ENCODE measurements around the gene MCF2L2. TPM values are rescaled to one million over a fixed set of nuclear protein-coding genes. Genes with fewer than 3 reads are reported as not detected.
"Not testable (repeated sequence)": the region's sequence is repeated elsewhere in the genome, so short reads cannot be mapped to it uniquely, and the experiment has no call there.

The MCF2L2 gene
- total and polyA plus RNA-seq, 12 donors: 6.5 to 62.7 (median 21.7) TPM

DNA sequence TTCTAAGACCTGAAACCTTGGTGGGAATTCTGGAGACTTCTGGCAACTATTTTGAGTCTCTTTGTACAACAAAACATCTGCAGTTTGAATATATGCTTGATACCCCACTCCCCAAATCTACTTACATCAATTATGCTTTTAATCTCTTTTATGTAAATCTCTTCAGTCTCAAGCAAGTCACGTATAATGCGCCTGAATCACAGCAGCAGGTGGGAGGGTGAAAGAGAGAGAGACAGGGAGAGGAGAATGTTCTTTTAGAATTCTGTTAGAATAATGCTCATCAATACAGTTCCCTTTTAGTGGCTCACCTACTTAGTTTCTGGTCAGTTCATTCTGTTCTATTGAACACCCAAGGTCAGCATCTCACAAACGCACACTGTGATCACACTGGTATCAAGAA is 197.6 kb downstream of the MCF2L2 start:
- H3K4me1 ChIP-seq (replicated peaks in 1 of 2): no peaks in the 10 kb centered on the region
- WGBS, 4 donors: 91 to 92% (median 91%) methylated on average over 3 of the region's 3 CpGs
- no peaks in the 10 kb centered on the region for H3K27me3 ChIP-seq
- DNase-seq: no peak
- H3K27ac ChIP-seq: no peak overlapping the region
- H3K4me3 ChIP-seq: no peak overlapping the region
- no peaks in the 10 kb centered on the region for H3K36me3 ChIP-seq (replicated peaks in 1 of 2)
- no peak for TF ChIP-seq POLR2A (IDR thresholded peaks at IDR 0.05)
- TF ChIP-seq, protein P1, sequence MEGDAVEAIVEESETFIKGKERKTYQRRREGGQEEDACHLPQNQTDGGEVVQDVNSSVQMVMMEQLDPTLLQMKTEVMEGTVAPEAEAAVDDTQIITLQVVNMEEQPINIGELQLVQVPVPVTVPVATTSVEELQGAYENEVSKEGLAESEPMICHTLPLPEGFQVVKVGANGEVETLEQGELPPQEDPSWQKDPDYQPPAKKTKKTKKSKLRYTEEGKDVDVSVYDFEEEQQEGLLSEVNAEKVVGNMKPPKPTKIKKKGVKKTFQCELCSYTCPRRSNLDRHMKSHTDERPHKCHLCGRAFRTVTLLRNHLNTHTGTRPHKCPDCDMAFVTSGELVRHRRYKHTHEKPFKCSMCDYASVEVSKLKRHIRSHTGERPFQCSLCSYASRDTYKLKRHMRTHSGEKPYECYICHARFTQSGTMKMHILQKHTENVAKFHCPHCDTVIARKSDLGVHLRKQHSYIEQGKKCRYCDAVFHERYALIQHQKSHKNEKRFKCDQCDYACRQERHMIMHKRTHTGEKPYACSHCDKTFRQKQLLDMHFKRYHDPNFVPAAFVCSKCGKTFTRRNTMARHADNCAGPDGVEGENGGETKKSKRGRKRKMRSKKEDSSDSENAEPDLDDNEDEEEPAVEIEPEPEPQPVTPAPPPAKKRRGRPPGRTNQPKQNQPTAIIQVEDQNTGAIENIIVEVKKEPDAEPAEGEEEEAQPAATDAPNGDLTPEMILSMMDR (IDR thresholded peaks at IDR 0.05): no peak
- intact Hi-C loops (cut with DNase I): no loop called here
- H3K9me3 ChIP-seq (replicated peaks in 1 of 3): no peaks in the 10 kb centered on the region

DNA sequence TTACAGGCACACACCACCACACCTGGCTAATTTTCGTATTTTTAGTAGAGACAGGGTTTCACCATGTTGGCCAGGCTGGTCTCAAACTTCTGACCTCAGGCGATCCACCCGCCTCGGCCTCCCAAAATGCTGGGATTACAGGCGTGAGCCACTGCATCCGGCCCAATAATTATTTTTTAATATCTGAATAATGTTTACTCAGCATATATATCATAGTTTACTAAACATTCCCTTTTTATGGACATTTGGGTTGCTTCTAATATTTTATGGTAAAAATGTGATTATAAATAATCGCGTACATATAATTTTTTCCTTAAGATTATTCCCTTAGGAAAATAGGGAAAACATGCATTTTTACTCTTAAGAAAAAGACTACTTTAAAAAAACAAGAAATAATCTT is 198.2 kb downstream of the MCF2L2 start:
- WGBS, 4 donors: 86 to 97% (median 93%) methylated on average over 8 of the region's 8 CpGs
- intact Hi-C loops (cut with DNase I); H3K4me1 ChIP-seq (replicated peaks in 1 of 2); DNase-seq; H3K4me3 ChIP-seq; H3K27ac ChIP-seq; H3K27me3 ChIP-seq; H3K36me3 ChIP-seq (replicated peaks in 1 of 2); H3K9me3 ChIP-seq (replicated peaks in 1 of 3): not testable (repeated sequence)

DNA sequence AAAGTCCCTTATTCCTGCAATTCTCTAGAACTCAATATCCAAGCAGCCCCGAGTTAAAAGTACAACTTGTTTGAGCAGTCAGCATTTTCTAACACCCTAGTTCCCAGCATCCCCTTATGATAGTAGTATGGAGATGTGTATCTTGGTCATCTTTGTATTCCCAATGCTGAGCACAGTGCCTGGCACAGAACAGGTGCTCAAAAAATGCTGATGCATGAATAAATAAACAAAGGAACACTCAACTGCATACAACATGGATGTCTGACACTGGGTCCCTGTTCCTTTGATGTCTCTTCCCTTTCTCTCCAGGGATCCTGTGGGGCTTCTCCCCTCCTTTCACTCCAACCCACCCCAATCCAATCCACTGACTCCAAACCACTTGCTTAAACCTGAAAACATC is 199.2 kb downstream of the MCF2L2 start:
- 80 to 97% (median 92%) methylated on average over 1 of the region's 1 CpG for WGBS, 4 donors
- Histone ChIP-seq H3K4me3 (no peak overlapping the region), H3K9me3 (replicated peaks in 1 of 3) (no peaks in the 10 kb centered on the region), H3K36me3 (replicated peaks in 1 of 2) (no peaks in the 10 kb centered on the region), H3K27ac (no peak overlapping the region), H3K27me3 (no peaks in the 10 kb centered on the region), H3K4me1 (replicated peaks in 1 of 2) (no peaks in the 10 kb centered on the region)
- TF ChIP-seq, protein P1 (IDR thresholded peaks at IDR 0.05): no peak
- no peak for TF ChIP-seq POLR2A (IDR thresholded peaks at IDR 0.05)
- no peak for DNase-seq
- intact Hi-C loops (cut with DNase I): no loop called here

DNA sequence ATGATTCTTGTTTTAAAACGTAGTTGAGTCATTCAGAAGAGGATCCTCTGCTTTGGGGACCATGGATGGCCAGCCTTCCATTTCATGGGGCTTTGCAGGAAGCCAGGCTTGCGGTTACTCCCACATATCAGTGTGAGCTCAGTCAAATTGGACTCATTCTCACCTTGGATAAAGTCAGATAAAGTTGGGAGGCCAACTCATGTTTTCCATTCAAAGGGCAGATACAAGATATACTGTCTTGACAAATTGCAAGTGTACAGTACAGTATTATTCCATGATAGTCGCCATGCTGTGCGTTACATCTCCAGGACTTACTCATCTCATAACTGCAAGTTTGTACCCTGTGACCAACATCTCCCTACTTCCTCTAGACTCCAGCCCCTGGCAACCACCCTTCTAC is 200.8 kb downstream of the MCF2L2 start:
- Histone ChIP-seq H3K9me3 (replicated peaks in 1 of 3) (no peaks in the 10 kb centered on the region), H3K4me3 (no peak overlapping the region), H3K36me3 (replicated peaks in 1 of 2) (no peaks in the 10 kb centered on the region), H3K27me3 (no peaks in the 10 kb centered on the region), H3K27ac (no peak overlapping the region), H3K4me1 (replicated peaks in 1 of 2) (no peaks in the 10 kb centered on the region)
- 85 to 95% (median 91%) methylated on average over 4 of the region's 4 CpGs for WGBS, 4 donors
- no peak for DNase-seq
- intact Hi-C loops (cut with DNase I): no loop called here
- TF ChIP-seq, protein P1 (IDR thresholded peaks at IDR 0.05): no peak
- TF ChIP-seq POLR2A (IDR thresholded peaks at IDR 0.05): no peak

DNA sequence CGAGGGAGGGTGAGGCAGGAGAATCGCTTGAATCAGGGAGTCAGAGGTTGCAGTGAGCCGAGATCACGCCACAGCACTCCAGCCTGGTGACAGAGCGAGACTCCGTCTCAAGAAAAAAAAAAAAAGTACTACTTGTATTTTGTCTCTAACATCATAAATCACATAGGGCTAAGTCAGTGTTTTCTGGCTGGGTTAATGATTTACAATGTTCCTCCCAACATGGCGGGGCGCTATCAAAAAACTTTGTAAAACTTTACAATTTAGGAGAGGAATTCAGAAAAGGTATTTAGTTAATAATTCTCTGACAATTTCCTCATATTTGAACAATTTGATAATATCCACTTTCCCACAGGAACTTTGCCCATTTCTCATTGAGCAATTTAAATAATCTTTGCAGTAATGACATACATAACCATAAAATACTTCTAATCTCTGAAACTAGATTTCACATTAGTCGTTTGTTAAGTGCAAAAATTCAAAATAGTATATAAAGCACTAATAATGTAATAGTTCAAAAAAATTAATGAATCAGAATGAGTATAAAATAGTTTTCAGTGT is 202.0 kb downstream of the MCF2L2 start:
- H3K4me3 ChIP-seq: no peak overlapping the region
- H3K36me3 ChIP-seq (replicated peaks in 1 of 2): no peaks in the 10 kb centered on the region
- no peaks in the 10 kb centered on the region for H3K27me3 ChIP-seq
- 89 to 93% (median 91%) methylated on average over 9 of the region's 9 CpGs for WGBS, 4 donors
- intact Hi-C loops (cut with DNase I): no loop called here
- DNase-seq: no peak
- TF ChIP-seq, protein P1 (IDR thresholded peaks at IDR 0.05): no peak
- no peak for TF ChIP-seq POLR2A (IDR thresholded peaks at IDR 0.05)
- no peaks in the 10 kb centered on the region for H3K4me1 ChIP-seq (replicated peaks in 1 of 2)
- no peaks in the 10 kb centered on the region for H3K9me3 ChIP-seq (replicated peaks in 1 of 3)
- no peak overlapping the region for H3K27ac ChIP-seq
